ENCODE results near the gene USP38.
"Not testable (repeated sequence)": the region's sequence is repeated elsewhere in the genome, so short reads cannot be mapped to it uniquely, and the experiment has no call there.

USP38 gene

GRCh38 chr4:143257356-143257755, 72.6 kb downstream of the USP38 start:
- in situ Hi-C loops (cut with MboI; ENCODE audit: low sequenced_read_pairs): no loop called here

- in situ Hi-C loops (cut with MboI; ENCODE audit: low sequenced_read_pairs): no loop called here
These were observed 76.0 kb downstream of the USP38 start for GRCh38 chr4:143260750-143261149.

- in situ Hi-C loops (cut with MboI; ENCODE audit: low sequenced_read_pairs): no loop called here
These were observed 78.1 kb downstream of the USP38 start for GRCh38 chr4:143262838-143263237.

GRCh38 chr4:143267690-143268089, 83.0 kb downstream of the USP38 start:
- in situ Hi-C loops (cut with MboI; ENCODE audit: low sequenced_read_pairs): not testable (repeated sequence)

GRCh38 chr4:143270256-143270838, 85.6 kb downstream of the USP38 start:
- in situ Hi-C loops (cut with MboI; ENCODE audit: low sequenced_read_pairs): no loop called here
